SU-DHL-6 (cell line): Measurements from ENCODE around the gene LETM1.

Experiments used
- H2AFZ ChIP-seq: fragments of 200-600 bp; sonication (generic); 2 replicates; pipeline ENCODE4 v1.6.1; 2014; ENCODE audit warnings: low read depth, mild to moderate bottlenecking, moderate library complexity, mixed read lengths, antibody characterized with exemption, low read length; ENCODE audit not compliant: severe bottlenecking
- H3F3A ChIP-seq: fragments of 200-600 bp; shearing (Covaris generic); 2 replicates; pipeline ENCODE4 v1.6.0; 2016; ENCODE audit warnings: antibody characterized with exemption, mild to moderate bottlenecking; ENCODE audit not compliant: insufficient read depth
- H3K27ac ChIP-seq: fragments of 200-600 bp; sonication (generic); 2 replicates; pipeline ENCODE4 v1.5.1; 2016; ENCODE audit warnings: low read depth, mild to moderate bottlenecking, low read length, moderate library complexity, mixed read lengths
- H3K27me3 ChIP-seq: fragments of 200-600 bp; sonication (generic), shearing (Covaris generic); 2 replicates; pipeline ENCODE4 v1.6.0; 2014; ENCODE audit warnings: mild to moderate bottlenecking, low read length
- H3K36me3 ChIP-seq: fragments of 200-600 bp; sonication (generic); 2 replicates; pipeline ENCODE4 v1.6.1; 2014; ENCODE audit warnings: mild to moderate bottlenecking, low read length, mixed read lengths
- H3K4me2 ChIP-seq: fragments of 300-600, 200-600 bp; shearing (Covaris generic), sonication (generic); 2 replicates; pipeline ENCODE4 v1.6.0; 2014; ENCODE audit warnings: low read length, low read depth, mild to moderate bottlenecking; ENCODE audit not compliant: poor library complexity, severe bottlenecking
- H3K4me3 ChIP-seq: fragments of 200-600 bp; sonication (generic); 2 replicates; pipeline ENCODE4 v1.5.1; 2014; ENCODE audit warnings: antibody characterized with exemption, low read length, mild to moderate bottlenecking, mixed read lengths; ENCODE audit not compliant: insufficient read depth, poor library complexity, severe bottlenecking
- H3K79me2 ChIP-seq: fragments of 200-600 bp; sonication (generic); 2 replicates; pipeline ENCODE4 v1.6.1; 2014; ENCODE audit warnings: mild to moderate bottlenecking, low read length, moderate library complexity; ENCODE audit not compliant: insufficient read depth
- H3K9ac ChIP-seq: fragments of 200-600 bp; sonication (generic); 2 replicates; pipeline ENCODE4 v1.7.0; 2014; ENCODE audit warnings: mild to moderate bottlenecking, low read length
- H3K9me2 ChIP-seq: fragments of 200-600 bp; sonication (generic); replicated peaks from 2 replicates; pipeline ENCODE4 v1.6.1; 2014; ENCODE audit warnings: low read length; ENCODE audit not compliant: insufficient read depth
- H3K9me3 ChIP-seq: fragments of 200-600 bp; sonication (generic); 2 replicates; pipeline ENCODE4 v1.6.1; 2014; ENCODE audit warnings: low read length, mixed read lengths; ENCODE audit not compliant: insufficient read depth
- H4K20me1 ChIP-seq: fragments of 200-600 bp; sonication (generic); 2 replicates; pipeline ENCODE4 v1.6.1; 2014; ENCODE audit warnings: low read depth, mild to moderate bottlenecking, antibody characterized with exemption, low read length, moderate library complexity, mixed read lengths
- EZH2phosphoT487 ChIP-seq: fragments of 200-600 bp; sonication (generic), shearing (Covaris generic); conservative IDR thresholded peaks from 2 replicates; pipeline ENCODE4 v1.6.1; 2018; ENCODE audit warnings: mild to moderate bottlenecking, antibody characterized with exemption, low read length, moderate library complexity, mixed read lengths
- TF ChIP-seq, protein P1 (sequence below): fragments of 200-600 bp; sonication (generic); IDR thresholded peaks from one replicate; pipeline ENCODE4 v1.5.1; 2017; ENCODE audit warnings: antibody characterized with exemption, mild to moderate bottlenecking, low read length, moderate library complexity; ENCODE audit not compliant: insufficient read depth, poor library complexity, severe bottlenecking

Gene LETM1

DNA sequence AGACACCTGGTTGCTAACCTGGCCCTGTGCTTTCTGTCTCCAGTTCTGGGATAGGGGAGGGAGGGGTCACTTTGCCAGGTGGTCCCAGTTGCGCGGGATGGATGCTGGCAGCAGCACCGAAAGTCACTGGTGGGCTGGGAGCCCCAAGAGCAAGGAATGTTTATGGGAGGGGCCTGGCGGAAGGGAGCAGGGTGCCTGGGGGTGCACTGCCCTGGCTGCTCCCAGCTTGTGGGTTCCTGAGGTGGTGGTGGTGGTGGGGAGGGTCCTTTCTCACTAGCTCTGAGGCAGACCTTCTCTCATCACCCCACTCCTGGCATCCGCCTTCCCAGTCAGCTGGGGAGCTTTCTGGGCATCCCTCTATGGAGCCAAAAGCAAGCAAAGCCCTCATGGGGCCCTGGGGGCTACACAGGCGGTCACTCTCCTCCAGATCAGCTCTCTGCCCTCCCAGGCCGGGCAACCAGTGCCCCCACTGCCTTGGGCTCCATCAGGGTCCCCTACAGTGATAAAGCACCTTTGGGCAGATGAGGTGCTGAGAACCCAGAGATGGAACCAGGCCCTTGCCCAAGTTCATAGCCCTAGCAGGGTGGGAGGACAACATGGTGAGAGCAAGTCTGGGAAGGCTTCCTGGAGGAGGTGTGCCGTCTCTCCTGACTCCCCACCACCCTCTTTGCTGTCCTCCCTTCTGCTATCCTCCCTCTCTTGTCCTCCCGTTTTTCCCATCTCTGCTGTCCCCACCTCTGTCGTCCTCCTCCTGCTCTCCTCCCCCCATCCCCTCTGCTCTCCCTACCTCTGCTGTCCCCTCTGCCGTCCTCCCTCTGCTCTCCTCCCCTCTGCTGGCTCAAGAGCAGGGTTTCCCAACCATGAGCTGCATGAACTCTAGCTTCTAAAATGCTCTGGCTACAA, 46.9 kb downstream of the LETM1 start:
- Histone ChIP-seq H2AFZ (no peak overlapping the region), H3K9me2 (no peaks in the 10 kb centered on the region), H4K20me1 (no peaks in the 10 kb centered on the region), H3K9me3 (no peaks in the 10 kb centered on the region), H3F3A (no peaks in the 10 kb centered on the region), H3K36me3 (no peaks in the 10 kb centered on the region), H3K9ac (no peak overlapping the region), H3K27ac (no peak overlapping the region), H3K4me3 (no peak overlapping the region), H3K27me3 (no peaks in the 10 kb centered on the region), H3K79me2 (no peaks in the 10 kb centered on the region), H3K4me2 (no peak overlapping the region)
- TF ChIP-seq EZH2phosphoT487: no peak
- TF ChIP-seq, protein P1, sequence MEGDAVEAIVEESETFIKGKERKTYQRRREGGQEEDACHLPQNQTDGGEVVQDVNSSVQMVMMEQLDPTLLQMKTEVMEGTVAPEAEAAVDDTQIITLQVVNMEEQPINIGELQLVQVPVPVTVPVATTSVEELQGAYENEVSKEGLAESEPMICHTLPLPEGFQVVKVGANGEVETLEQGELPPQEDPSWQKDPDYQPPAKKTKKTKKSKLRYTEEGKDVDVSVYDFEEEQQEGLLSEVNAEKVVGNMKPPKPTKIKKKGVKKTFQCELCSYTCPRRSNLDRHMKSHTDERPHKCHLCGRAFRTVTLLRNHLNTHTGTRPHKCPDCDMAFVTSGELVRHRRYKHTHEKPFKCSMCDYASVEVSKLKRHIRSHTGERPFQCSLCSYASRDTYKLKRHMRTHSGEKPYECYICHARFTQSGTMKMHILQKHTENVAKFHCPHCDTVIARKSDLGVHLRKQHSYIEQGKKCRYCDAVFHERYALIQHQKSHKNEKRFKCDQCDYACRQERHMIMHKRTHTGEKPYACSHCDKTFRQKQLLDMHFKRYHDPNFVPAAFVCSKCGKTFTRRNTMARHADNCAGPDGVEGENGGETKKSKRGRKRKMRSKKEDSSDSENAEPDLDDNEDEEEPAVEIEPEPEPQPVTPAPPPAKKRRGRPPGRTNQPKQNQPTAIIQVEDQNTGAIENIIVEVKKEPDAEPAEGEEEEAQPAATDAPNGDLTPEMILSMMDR: no peak

DNA sequence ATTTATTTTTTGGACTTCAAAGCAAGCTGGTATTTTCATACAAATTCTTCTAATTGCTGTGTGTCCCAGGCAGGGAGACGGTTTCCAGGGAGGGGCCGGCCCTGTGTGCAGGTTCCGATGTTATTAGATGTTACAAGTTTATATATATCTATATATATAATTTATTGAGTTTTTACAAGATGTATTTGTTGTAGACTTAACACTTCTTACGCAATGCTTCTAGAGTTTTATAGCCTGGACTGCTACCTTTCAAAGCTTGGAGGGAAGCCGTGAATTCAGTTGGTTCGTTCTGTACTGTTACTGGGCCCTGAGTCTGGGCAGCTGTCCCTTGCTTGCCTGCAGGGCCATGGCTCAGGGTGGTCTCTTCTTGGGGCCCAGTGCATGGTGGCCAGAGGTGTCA, 47.6 kb downstream of the LETM1 start:
- H3K79me2 ChIP-seq: no peaks in the 10 kb centered on the region
- H3K9me2 ChIP-seq: no peaks in the 10 kb centered on the region
- H3K27me3 ChIP-seq: no peaks in the 10 kb centered on the region
- H3K4me3 ChIP-seq: no peak overlapping the region
- H2AFZ ChIP-seq: no peak overlapping the region
- H3K4me2 ChIP-seq: no peak overlapping the region
- H4K20me1 ChIP-seq: no peaks in the 10 kb centered on the region
- TF ChIP-seq EZH2phosphoT487: no peak
- TF ChIP-seq, protein P1: no peak
- H3F3A ChIP-seq: no peaks in the 10 kb centered on the region
- H3K36me3 ChIP-seq: no peaks in the 10 kb centered on the region
- H3K27ac ChIP-seq: no peak overlapping the region
- no peaks in the 10 kb centered on the region for H3K9me3 ChIP-seq
- H3K9ac ChIP-seq: no peak overlapping the region

DNA sequence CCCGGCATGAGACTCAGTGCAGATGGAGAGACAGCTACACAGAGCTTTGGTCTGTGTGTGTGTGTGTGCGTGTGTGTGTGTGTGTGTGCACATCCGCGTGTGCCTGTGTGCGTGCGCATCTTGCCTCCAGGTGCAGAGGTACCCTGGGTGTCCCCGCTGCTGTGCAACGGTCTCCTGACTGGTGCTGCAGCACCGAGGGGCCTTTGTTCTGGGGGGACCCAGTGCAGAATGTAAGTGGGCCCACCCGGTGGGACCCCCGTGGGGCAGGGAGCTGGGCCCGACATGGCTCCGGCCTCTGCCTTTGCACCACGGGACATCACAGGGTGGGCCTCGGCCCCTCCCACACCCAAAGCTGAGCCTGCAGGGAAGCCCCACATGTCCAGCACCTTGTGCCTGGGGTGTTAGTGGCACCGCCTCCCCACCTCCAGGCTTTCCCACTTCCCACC, 48.6 kb downstream of the LETM1 start:
- H3K4me2 ChIP-seq: no peak overlapping the region
- no peak overlapping the region for H2AFZ ChIP-seq
- H3K27me3 ChIP-seq: no peaks in the 10 kb centered on the region
- no peaks in the 10 kb centered on the region for H3K9me2 ChIP-seq
- TF ChIP-seq EZH2phosphoT487: no peak
- no peaks in the 10 kb centered on the region for H4K20me1 ChIP-seq
- H3K9ac ChIP-seq: no peak overlapping the region
- H3F3A ChIP-seq: no peaks in the 10 kb centered on the region
- H3K4me3 ChIP-seq: no peak overlapping the region
- H3K79me2 ChIP-seq: no peaks in the 10 kb centered on the region
- H3K9me3 ChIP-seq: no peaks in the 10 kb centered on the region
- no peak overlapping the region for H3K27ac ChIP-seq
- H3K36me3 ChIP-seq: no peaks in the 10 kb centered on the region
